A549 (cell line): ENCODE measurements around the gene TYK2. TPM values are rescaled to one million over a fixed set of nuclear protein-coding genes. Genes with fewer than 3 reads are reported as not detected.

Experiments
- ATAC-seq, 2 experiments: fragments of 200-7000 bp in 1 of 2; fragments of >200 bp in 1 of 2; cut with Nextera tagmentation in 1 of 2; cut with Tn5 transposase in 1 of 2; 3 replicates each; pipeline versions ENCODE4 v1.8.0 to v1.9.1; 2018 to 2020; ENCODE audit warnings: mild to moderate bottlenecking in 1 of 2, moderate library complexity in 1 of 2
- CTCF ChIA-PET: fragments of 300-600 bp; sonication (Branson Sonifier 250); formaldehyde crosslinking; extraction: SDS; loops from one replicate; lab custom pipeline; 2021; ENCODE audit warnings: antibody characterized with exemption, inconsistent platforms; lab: Yijun Ruan, JAX
- POLR2A ChIA-PET: fragments of 350-600 bp; formaldehyde crosslinking; extraction: SDS; loops from one replicate; lab custom pipeline; 2021; ENCODE audit warnings: antibody characterized with exemption, inconsistent platforms; lab: Yijun Ruan, JAX
- DNase-seq, 2 experiments: peaks; one replicate each; pipeline versions ENCODE4 v3.0.0 to v3.0.0-alpha.2; 2011 to 2016; ENCODE audit warnings: low read depth in 1 of 2, low spot score in 1 of 2
- FAIRE-seq: peaks from 2 replicates; lab custom pipeline; 2011; peaks lifted over from hg19 to GRCh38; lab: Jason Lieb, UNC
- H3K27ac ChIP-seq, 2 experiments: fragments of >200 bp; sonication (Bioruptor Twin); formaldehyde crosslinking; 3 replicates each; pipeline ENCODE4 v1.5.1; 2016 to 2017
- H3K4me1 ChIP-seq: fragments of >200 bp; sonication (Bioruptor Twin); formaldehyde crosslinking; 3 replicates; pipeline ENCODE4 v1.6.1; 2016
- H3K4me2 ChIP-seq: fragments of >200 bp; sonication (Bioruptor Twin); formaldehyde crosslinking; 3 replicates; pipeline ENCODE4 v1.6.1; 2016
- H3K4me3 ChIP-seq: fragments of >200 bp; sonication (Bioruptor Twin); formaldehyde crosslinking; 3 replicates; pipeline ENCODE4 v1.5.1; 2016
- H3K9me3 ChIP-seq: fragments of >200 bp; sonication (Bioruptor Twin); formaldehyde crosslinking; 3 replicates; pipeline ENCODE4 v1.6.1; 2016
- BHLHE40 ChIP-seq: IDR thresholded peaks from 2 replicates; pipeline ENCODE4 v1.6.1; 2012; ENCODE audit warnings: low read depth, low read length, inconsistent platforms
- CBX2 ChIP-seq: fragments of 200-600 bp; sonication (generic); IDR thresholded peaks from 2 replicates; pipeline ENCODE4 v1.6.1; 2016; ENCODE audit warnings: low read depth, mild to moderate bottlenecking, borderline replicate concordance
- CHD2 ChIP-seq: fragments of 150-350 bp; IDR thresholded peaks from 2 replicates; pipeline ENCODE4 v1.6.1; 2014; ENCODE audit warnings: low read length; ENCODE audit not compliant: partially characterized antibody
- CHD4 ChIP-seq: fragments of 200-600 bp; sonication (generic); IDR thresholded peaks from 2 replicates; pipeline ENCODE4 v1.6.1; 2016; ENCODE audit warnings: antibody characterized with exemption, mild to moderate bottlenecking, borderline replicate concordance
- EHF ChIP-seq: fragments of 250-450 bp; sonication (Bioruptor Pico); IDR thresholded peaks from 2 replicates; pipeline ENCODE4 v1.5.0; 2020; ENCODE audit warnings: mild to moderate bottlenecking
- EHMT2 ChIP-seq: fragments of 200-600 bp; sonication (generic); IDR thresholded peaks from 2 replicates; pipeline ENCODE4 v1.6.1; 2016; ENCODE audit warnings: antibody characterized with exemption, low read depth, mild to moderate bottlenecking, moderate library complexity
- ESRRA ChIP-seq: fragments of 150-350 bp; IDR thresholded peaks from 2 replicates; pipeline ENCODE4 v1.6.1; 2014; ENCODE audit warnings: mild to moderate bottlenecking, low read length, borderline replicate concordance
- FOSB ChIP-seq: fragments of 250-450 bp; sonication (Bioruptor Pico); IDR thresholded peaks from 2 replicates; pipeline ENCODE4 v1.5.0; 2020; ENCODE audit warnings: mild to moderate bottlenecking, moderate library complexity
- FOSL2 ChIP-seq, 2 experiments: fragments of 450-650 bp in 1 of 2; fragments of >200 bp in 1 of 2; sonication (Bioruptor Twin) in 1 of 2; formaldehyde crosslinking; IDR thresholded peaks; 2 replicates each; pipeline versions ENCODE4 v1.5.0 to v1.6.1; 2016 to 2020; ENCODE audit warnings: mild to moderate bottlenecking in 1 of 2, moderate library complexity in 1 of 2
- FOXS1 ChIP-seq: fragments of 250-450 bp; sonication (Bioruptor Pico); IDR thresholded peaks from 2 replicates; pipeline ENCODE4 v1.5.0; 2020; ENCODE audit warnings: mild to moderate bottlenecking, moderate library complexity
- GATA3 ChIP-seq: IDR thresholded peaks from 2 replicates; pipeline ENCODE4 v1.6.1; 2012; ENCODE audit warnings: borderline replicate concordance
- HDAC2 ChIP-seq: fragments of 200-600 bp; sonication (generic); IDR thresholded peaks from 2 replicates; pipeline ENCODE4 v1.6.1; 2016
- HES2 ChIP-seq: fragments of >200 bp; sonication (Bioruptor Twin); formaldehyde crosslinking; IDR thresholded peaks from 2 replicates; pipeline ENCODE4 v1.6.1; 2016
- HEYL ChIP-seq: fragments of 250-450 bp; sonication (Bioruptor Pico); IDR thresholded peaks from 2 replicates; pipeline ENCODE4 v1.8.0; 2021; ENCODE audit warnings: mild to moderate bottlenecking, moderate library complexity
- JUNB ChIP-seq: fragments of >200 bp; sonication (Bioruptor Twin); formaldehyde crosslinking; IDR thresholded peaks from 2 replicates; pipeline ENCODE4 v1.6.1; 2016
- KDM1A ChIP-seq: fragments of 200-600 bp; sonication (generic); IDR thresholded peaks from 2 replicates; pipeline ENCODE4 v1.6.1; 2016; ENCODE audit warnings: low read depth, mild to moderate bottlenecking
- MAZ ChIP-seq: fragments of 150-350 bp; IDR thresholded peaks from 2 replicates; pipeline ENCODE4 v1.6.1; 2014; ENCODE audit warnings: antibody characterized with exemption, low read depth, low read length, borderline replicate concordance
- NFE2L2 ChIP-seq: fragments of 150-350 bp; conservative IDR thresholded peaks from 2 replicates; pipeline ENCODE4 v1.6.1; 2014; ENCODE audit warnings: low read length
- PHF8 ChIP-seq: fragments of 200-600 bp; sonication (generic); IDR thresholded peaks from 2 replicates; pipeline ENCODE4 v1.6.1; 2016; ENCODE audit warnings: low read depth, mild to moderate bottlenecking, antibody characterized with exemption, moderate library complexity, borderline replicate concordance
- POLR2A ChIP-seq: IDR thresholded peaks from 2 replicates; pipeline ENCODE4 v1.6.1; 2012; ENCODE audit warnings: mild to moderate bottlenecking, low read length
- RARB ChIP-seq: fragments of 250-450 bp; sonication (Bioruptor Pico); IDR thresholded peaks from 2 replicates; pipeline ENCODE4 v1.8.0; 2021; ENCODE audit warnings: mild to moderate bottlenecking, moderate library complexity
- SMC3 ChIP-seq: fragments of >200 bp; sonication (Bioruptor Twin); formaldehyde crosslinking; IDR thresholded peaks from 3 replicates; pipeline ENCODE4 v1.6.1; 2018; ENCODE audit warnings: inconsistent platforms
- TP53 ChIP-seq: fragments of 250-450 bp; sonication (Bioruptor Pico); IDR thresholded peaks from 2 replicates; pipeline ENCODE4 v1.5.0; 2021; ENCODE audit warnings: mild to moderate bottlenecking, moderate library complexity
- ZFP36 ChIP-seq: fragments of 450-650 bp; IDR thresholded peaks from 2 replicates; pipeline ENCODE4 v1.6.1; 2014; ENCODE audit warnings: borderline replicate concordance; ENCODE audit not compliant: partially characterized antibody
- WGBS: methylation state at CpG from one replicate; pipeline ENCODE4 v1.1.6; 2017; ENCODE audit errors: missing lambda C conversion rate; 5-methylcytosine and 5-hydroxymethylcytosine counted together
- polyA plus RNA-seq, 4 experiments: library from polyadenylated mRNA; depleted of rRNA in 3 of 4; stranded (reverse); fragments of >200 nt; fragmentation: RNase III in 1 of 4; extraction: RNeasy Plus Mini Kit Qiagen cat#74134 plus additional on column Dnase treatment in 1 of 4; gene quantifications; 2 replicates in 3 of 4; 3 replicates in 1 of 4; pipeline ENCODE4 v1.2.3, GENCODE V29; 2011 to 2017
- TF ChIP-seq, protein P1 (sequence below): fragments of >200 bp; sonication (Bioruptor Twin); formaldehyde crosslinking; IDR thresholded peaks from 3 replicates; pipeline ENCODE4 v1.5.1; 2016
- TF ChIP-seq, protein P2 (sequence below): fragments of >200 bp; sonication (Bioruptor Twin); formaldehyde crosslinking; IDR thresholded peaks from 3 replicates; pipeline ENCODE4 v1.6.1; 2016
- TF ChIP-seq, protein P3 (sequence below): fragments of 200-600 bp; sonication (generic); IDR thresholded peaks from 2 replicates; pipeline ENCODE4 v1.6.1; 2016; ENCODE audit warnings: antibody characterized with exemption, mild to moderate bottlenecking, moderate library complexity
- TF ChIP-seq, protein P4 (sequence below): fragments of 450-650 bp; IDR thresholded peaks from 2 replicates; pipeline ENCODE4 v1.6.1; 2014; ENCODE audit warnings: antibody characterized with exemption

TYK2 gene
- polyA plus RNA-seq, 2 of the 4 experiments (the other 2 are of a cell fraction), result 17.0 to 57.1 TPM

DNA sequence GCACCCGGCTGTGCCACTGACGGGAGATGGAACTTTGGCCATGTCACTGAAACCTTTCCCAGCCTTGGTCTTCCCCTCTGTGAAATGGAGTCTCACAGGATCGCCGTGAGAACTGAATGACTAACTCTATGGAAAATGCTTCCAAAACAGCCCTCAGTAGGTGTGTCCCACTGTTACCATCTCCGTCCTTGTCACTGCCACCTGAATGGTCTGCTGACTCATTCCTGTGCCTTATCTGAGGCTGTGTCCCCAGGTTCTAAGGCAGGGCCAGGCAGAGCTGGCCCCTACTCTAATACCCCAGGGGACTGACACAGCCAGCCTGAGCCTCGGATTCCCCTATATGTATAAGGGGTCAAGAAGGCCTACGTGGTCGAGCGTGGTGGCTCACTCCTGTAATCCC, 18.4 kb upstream of the TYK2 start:
- ATAC-seq, result no peak
- DNase-seq, result no peak
- no peak for FAIRE-seq
- Histone ChIP-seq H3K9me3 (no peaks in the 10 kb centered on the region), H3K4me2 (no peak overlapping the region), H3K4me1 (peaks cover 18% of the 10 kb centered on the region), H3K27ac (no peak overlapping the region), H3K4me3 (no peak overlapping the region)
- ChIA-PET CTCF (interaction anchor here (1.4 to 11.6 kb wide), 3 partner anchors 8 to 140 kb away, joined by 5 to 172 read pairs (median 7); no protein-coding TSS in a partner anchor), POLR2A (no interaction called here)
- TF ChIP-seq CBX2 (no peak), EHMT2 (no peak), HES2 (no peak), HEYL (CRISPR knock-in tag) (no peak), FOXS1 (CRISPR knock-in tag) (no peak), CHD2 (no peak)
- TF ChIP-seq, protein P1, sequence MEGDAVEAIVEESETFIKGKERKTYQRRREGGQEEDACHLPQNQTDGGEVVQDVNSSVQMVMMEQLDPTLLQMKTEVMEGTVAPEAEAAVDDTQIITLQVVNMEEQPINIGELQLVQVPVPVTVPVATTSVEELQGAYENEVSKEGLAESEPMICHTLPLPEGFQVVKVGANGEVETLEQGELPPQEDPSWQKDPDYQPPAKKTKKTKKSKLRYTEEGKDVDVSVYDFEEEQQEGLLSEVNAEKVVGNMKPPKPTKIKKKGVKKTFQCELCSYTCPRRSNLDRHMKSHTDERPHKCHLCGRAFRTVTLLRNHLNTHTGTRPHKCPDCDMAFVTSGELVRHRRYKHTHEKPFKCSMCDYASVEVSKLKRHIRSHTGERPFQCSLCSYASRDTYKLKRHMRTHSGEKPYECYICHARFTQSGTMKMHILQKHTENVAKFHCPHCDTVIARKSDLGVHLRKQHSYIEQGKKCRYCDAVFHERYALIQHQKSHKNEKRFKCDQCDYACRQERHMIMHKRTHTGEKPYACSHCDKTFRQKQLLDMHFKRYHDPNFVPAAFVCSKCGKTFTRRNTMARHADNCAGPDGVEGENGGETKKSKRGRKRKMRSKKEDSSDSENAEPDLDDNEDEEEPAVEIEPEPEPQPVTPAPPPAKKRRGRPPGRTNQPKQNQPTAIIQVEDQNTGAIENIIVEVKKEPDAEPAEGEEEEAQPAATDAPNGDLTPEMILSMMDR, result no peak
- 79% methylated on average over 6 of the region's 9 CpGs for WGBS

DNA sequence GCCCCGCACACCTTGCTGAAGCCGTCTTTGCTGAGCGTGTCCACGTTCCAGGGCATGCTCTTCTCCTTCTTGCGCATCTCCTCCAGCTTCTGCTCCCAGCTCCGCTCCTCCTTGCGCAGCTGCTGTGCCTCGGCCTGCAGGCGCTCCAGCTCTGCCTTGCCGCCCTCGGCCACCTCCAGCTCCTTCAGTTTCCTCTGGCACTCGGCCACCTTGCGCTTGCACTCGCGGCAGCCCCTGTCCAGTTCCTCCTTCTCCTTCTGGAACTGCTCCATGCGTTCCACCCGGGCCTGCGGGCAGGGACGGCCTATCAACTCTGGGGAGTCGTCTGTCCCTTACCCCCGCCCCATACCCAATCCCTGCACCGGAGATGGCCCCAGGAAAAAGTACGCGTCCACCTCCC, 15.5 kb upstream of the TYK2 start:
- H3K27ac ChIP-seq, result no peak overlapping the region
- 84% methylated on average over 21 of the region's 24 CpGs for WGBS
- H3K4me1 ChIP-seq, result peaks cover 5% of the 10 kb centered on the region; the same call in 2 of the 3 replicates
- POLR2A ChIA-PET, result no interaction called here
- no peak overlapping the region for H3K4me2 ChIP-seq
- ATAC-seq (no peak), FAIRE-seq (no peak), DNase-seq (no peak)
- TF ChIP-seq HDAC2 (no peak), RARB (CRISPR knock-in tag) (no peak), HEYL (CRISPR knock-in tag) (no peak), TP53 (CRISPR knock-in tag) (no peak), POLR2A (no peak), ESRRA (no peak), CHD4 (no peak), GATA3 (no peak), FOSL2 (IDR thresholded peaks at IDR 0.05) (no peak), FOSL2 (CRISPR knock-in tag; IDR thresholded peaks at IDR 0.05) (no peak), KDM1A (no peak), JUNB (no peak), MAZ (no peak), SMC3 (no peak)
- TF ChIP-seq, protein P2, sequence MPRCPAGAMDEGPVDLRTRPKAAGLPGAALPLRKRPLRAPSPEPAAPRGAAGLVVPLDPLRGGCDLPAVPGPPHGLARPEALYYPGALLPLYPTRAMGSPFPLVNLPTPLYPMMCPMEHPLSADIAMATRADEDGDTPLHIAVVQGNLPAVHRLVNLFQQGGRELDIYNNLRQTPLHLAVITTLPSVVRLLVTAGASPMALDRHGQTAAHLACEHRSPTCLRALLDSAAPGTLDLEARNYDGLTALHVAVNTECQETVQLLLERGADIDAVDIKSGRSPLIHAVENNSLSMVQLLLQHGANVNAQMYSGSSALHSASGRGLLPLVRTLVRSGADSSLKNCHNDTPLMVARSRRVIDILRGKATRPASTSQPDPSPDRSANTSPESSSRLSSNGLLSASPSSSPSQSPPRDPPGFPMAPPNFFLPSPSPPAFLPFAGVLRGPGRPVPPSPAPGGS, result no peak
- no peaks in the 10 kb centered on the region for H3K9me3 ChIP-seq
- H3K4me3 ChIP-seq, result no peak overlapping the region
- CTCF ChIA-PET, result interaction anchor here (0.5 to 0.9 kb wide), 7 partner anchors 9 to 136 kb away, joined by 3 to 4 read pairs (median 3); no protein-coding TSS in a partner anchor

GRCh38 chr19:10395436-10395835, 15.1 kb upstream of the TYK2 start:
- POLR2A ChIA-PET, result no interaction called here
- WGBS, result 94% methylated on average over 21 of the region's 26 CpGs
- ATAC-seq, result no peak

More at GRCh38 chr19:10395436-10395835, 15.1 kb upstream of the TYK2 start:
- no peak overlapping the region for H3K4me3 ChIP-seq
- no peak overlapping the region for H3K4me2 ChIP-seq
- DNase-seq, result no peak
- H3K9me3 ChIP-seq, result no peaks in the 10 kb centered on the region
- FAIRE-seq, result no peak
- H3K27ac ChIP-seq, result no peak overlapping the region
- TF ChIP-seq ESRRA (no peak), NFE2L2 (no peak), EHF (no peak), PHF8 (no peak), HDAC2 (no peak), HES2 (no peak), ZFP36 (no peak), FOSB (CRISPR knock-in tag) (no peak), BHLHE40 (no peak)
- TF ChIP-seq, protein P3, sequence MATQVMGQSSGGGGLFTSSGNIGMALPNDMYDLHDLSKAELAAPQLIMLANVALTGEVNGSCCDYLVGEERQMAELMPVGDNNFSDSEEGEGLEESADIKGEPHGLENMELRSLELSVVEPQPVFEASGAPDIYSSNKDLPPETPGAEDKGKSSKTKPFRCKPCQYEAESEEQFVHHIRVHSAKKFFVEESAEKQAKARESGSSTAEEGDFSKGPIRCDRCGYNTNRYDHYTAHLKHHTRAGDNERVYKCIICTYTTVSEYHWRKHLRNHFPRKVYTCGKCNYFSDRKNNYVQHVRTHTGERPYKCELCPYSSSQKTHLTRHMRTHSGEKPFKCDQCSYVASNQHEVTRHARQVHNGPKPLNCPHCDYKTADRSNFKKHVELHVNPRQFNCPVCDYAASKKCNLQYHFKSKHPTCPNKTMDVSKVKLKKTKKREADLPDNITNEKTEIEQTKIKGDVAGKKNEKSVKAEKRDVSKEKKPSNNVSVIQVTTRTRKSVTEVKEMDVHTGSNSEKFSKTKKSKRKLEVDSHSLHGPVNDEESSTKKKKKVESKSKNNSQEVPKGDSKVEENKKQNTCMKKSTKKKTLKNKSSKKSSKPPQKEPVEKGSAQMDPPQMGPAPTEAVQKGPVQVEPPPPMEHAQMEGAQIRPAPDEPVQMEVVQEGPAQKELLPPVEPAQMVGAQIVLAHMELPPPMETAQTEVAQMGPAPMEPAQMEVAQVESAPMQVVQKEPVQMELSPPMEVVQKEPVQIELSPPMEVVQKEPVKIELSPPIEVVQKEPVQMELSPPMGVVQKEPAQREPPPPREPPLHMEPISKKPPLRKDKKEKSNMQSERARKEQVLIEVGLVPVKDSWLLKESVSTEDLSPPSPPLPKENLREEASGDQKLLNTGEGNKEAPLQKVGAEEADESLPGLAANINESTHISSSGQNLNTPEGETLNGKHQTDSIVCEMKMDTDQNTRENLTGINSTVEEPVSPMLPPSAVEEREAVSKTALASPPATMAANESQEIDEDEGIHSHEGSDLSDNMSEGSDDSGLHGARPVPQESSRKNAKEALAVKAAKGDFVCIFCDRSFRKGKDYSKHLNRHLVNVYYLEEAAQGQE, result no peak
- TF ChIP-seq, protein P4, sequence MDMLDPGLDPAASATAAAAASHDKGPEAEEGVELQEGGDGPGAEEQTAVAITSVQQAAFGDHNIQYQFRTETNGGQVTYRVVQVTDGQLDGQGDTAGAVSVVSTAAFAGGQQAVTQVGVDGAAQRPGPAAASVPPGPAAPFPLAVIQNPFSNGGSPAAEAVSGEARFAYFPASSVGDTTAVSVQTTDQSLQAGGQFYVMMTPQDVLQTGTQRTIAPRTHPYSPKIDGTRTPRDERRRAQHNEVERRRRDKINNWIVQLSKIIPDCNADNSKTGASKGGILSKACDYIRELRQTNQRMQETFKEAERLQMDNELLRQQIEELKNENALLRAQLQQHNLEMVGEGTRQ, result no peak
- CTCF ChIA-PET, result interaction anchor here (0.5 to 5.3 kb wide), 10 partner anchors 9 to 137 kb away, joined by 3 to 80 read pairs (median 3); partner anchors contain the start of gene ICAM1
- no peaks in the 10 kb centered on the region; the same call in 2 of the 3 replicates for H3K4me1 ChIP-seq
